Measurements from ENCODE around the gene NOS1. TPM values are rescaled to one million over a fixed set of nuclear protein-coding genes. Genes with fewer than 3 reads are reported as not detected.

NOS1 gene
- total RNA-seq, result 0.26 TPM in 2 replicates

DNA sequence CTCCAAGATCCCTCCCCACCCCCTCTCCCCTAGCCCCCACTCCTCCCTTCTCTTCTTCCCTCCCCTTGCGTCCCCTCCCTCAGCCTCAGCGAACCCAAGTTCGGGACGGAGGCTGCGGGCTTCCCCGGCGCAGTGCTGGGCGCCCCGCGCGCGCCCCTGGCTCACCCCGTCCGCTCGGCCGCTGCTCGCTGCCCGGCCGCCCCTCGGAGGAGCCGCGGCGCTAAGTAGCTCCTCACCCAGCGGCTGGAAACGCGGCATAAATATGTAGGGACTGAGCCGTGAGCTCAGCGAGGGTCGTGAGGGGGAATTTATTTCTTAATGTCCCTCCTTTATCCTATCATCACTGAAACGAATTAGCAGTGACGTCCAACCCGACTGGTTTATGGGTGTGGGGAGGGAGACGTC lies at the start of gene NOS1:
Gene NOS1, minus strand, starts transcription at position 280 of the 405 bp plus-strand sequence. CDS start 30,557 bp downstream, outside the sequence.
- DNase-seq (ENCODE audit: low read depth) (no peak), FAIRE-seq (no peak)
- peak within 1 kb of the TSS; percentile 6 for H3K4me3 ChIP-seq (ENCODE audit: low read depth, low read length)
- peaks cover 24% of the 10 kb centered on the region for H3K27me3 ChIP-seq (ENCODE audit: control insufficient read depth, insufficient read depth, low read length)
- H3K36me3 ChIP-seq (ENCODE audit: control insufficient read depth, insufficient read depth, low read length), result no peaks in the 10 kb centered on the region
- TF ChIP-seq, protein P1, sequence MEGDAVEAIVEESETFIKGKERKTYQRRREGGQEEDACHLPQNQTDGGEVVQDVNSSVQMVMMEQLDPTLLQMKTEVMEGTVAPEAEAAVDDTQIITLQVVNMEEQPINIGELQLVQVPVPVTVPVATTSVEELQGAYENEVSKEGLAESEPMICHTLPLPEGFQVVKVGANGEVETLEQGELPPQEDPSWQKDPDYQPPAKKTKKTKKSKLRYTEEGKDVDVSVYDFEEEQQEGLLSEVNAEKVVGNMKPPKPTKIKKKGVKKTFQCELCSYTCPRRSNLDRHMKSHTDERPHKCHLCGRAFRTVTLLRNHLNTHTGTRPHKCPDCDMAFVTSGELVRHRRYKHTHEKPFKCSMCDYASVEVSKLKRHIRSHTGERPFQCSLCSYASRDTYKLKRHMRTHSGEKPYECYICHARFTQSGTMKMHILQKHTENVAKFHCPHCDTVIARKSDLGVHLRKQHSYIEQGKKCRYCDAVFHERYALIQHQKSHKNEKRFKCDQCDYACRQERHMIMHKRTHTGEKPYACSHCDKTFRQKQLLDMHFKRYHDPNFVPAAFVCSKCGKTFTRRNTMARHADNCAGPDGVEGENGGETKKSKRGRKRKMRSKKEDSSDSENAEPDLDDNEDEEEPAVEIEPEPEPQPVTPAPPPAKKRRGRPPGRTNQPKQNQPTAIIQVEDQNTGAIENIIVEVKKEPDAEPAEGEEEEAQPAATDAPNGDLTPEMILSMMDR (IDR thresholded peaks at IDR 0.05; ENCODE audit: insufficient read depth, low read length, severe bottlenecking), result no peak

- FAIRE-seq, result no peak
- Histone ChIP-seq H3K4me3 (ENCODE audit: low read depth, low read length) (no peak overlapping the region), H3K36me3 (ENCODE audit: control insufficient read depth, insufficient read depth, low read length) (no peaks in the 10 kb centered on the region), H3K27me3 (ENCODE audit: control insufficient read depth, insufficient read depth, low read length) (no peaks in the 10 kb centered on the region)
- TF ChIP-seq, protein P1 (IDR thresholded peaks at IDR 0.05; ENCODE audit: insufficient read depth, low read length, severe bottlenecking), result no peak
- DNase-seq (ENCODE audit: low read depth), result no peak
Measured at GRCh38 chr12:117409286-117409685, 47.9 kb upstream of the NOS1 start.

DNA sequence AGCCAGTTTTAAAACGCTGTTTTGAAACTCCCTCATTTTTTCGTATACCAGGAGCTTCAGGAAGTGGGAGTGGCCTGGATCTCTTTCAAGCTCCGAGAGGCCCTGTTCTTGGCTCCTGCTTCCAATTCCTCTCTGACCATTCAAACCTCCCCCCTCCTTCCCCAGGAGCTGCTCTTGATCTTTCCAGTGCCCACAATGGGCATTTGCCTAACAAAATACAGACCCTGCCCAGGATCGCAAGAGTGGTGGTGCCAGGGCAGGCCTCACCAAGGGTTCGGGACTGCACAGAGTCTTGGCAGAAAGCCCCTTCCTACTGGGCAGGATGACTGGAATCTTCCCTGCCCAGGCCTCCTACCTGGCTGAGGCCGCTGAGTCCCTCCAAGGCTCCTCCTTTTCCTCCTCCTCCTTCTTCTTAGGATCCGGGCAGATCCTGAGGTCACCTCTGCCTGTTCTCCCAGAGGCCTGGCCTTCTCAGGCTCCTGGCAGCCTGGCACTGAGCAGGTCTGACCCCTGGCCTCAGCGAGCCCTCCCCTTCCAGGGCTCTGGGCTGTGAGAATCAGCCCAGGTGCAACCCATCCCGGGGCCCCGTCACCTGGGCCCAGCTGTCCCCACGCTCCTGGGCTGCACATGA lies 46.9 kb upstream of the NOS1 start:
- H3K4me3 ChIP-seq (ENCODE audit: low read depth, low read length), result no peak overlapping the region
- TF ChIP-seq, protein P1 (IDR thresholded peaks at IDR 0.05; ENCODE audit: insufficient read depth, low read length, severe bottlenecking), result no peak
- DNase-seq (ENCODE audit: low read depth) (peak; percentile 0), FAIRE-seq (no peak)
- H3K27me3 ChIP-seq (ENCODE audit: control insufficient read depth, insufficient read depth, low read length), result no peaks in the 10 kb centered on the region
- no peaks in the 10 kb centered on the region for H3K36me3 ChIP-seq (ENCODE audit: control insufficient read depth, insufficient read depth, low read length)

GRCh38 chr12:117404940-117405339 lies 43.5 kb upstream of the NOS1 start:
- Histone ChIP-seq H3K4me3 (ENCODE audit: low read depth, low read length) (no peak overlapping the region), H3K27me3 (ENCODE audit: control insufficient read depth, insufficient read depth, low read length) (no peaks in the 10 kb centered on the region), H3K36me3 (ENCODE audit: control insufficient read depth, insufficient read depth, low read length) (no peaks in the 10 kb centered on the region)
- TF ChIP-seq, protein P1 (IDR thresholded peaks at IDR 0.05; ENCODE audit: insufficient read depth, low read length, severe bottlenecking), result no peak
- DNase-seq (ENCODE audit: low read depth) (no peak), FAIRE-seq (peak; percentile 73)

DNA sequence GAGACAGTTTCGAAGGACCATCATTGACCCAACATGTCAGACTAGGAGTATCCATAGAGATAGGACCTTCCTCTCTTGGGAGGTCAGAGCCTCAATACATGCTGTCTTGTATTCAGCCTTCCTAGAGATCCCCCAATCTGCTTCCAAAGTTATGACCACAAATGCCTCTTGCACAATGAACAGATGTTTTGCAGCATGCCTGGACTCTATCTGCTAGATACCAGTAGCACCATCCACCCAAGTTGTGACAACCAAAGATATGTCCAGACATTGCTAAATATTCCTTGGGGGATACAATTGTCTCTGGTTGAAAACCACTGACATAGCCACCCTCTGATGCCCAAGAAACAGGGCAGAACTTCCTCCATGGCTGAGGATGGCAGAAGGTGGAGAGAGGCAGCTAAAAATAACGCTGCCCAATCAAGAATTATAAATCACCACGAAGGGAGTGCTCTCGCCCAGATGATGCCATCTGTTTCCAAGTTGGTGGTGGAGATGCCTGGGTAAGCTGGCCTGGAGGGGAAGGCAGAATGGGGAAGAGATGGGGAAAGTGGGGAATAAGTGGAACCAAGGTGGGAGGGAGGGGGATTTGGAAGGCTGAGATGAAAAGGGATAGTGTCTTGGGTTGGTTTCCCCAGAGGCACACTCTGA lies 42.9 kb upstream of the NOS1 start:
- Histone ChIP-seq H3K4me3 (ENCODE audit: low read depth, low read length) (no peak overlapping the region), H3K27me3 (ENCODE audit: control insufficient read depth, insufficient read depth, low read length) (no peaks in the 10 kb centered on the region), H3K36me3 (ENCODE audit: control insufficient read depth, insufficient read depth, low read length) (no peaks in the 10 kb centered on the region)
- TF ChIP-seq, protein P1 (IDR thresholded peaks at IDR 0.05; ENCODE audit: insufficient read depth, low read length, severe bottlenecking), result no peak
- FAIRE-seq (no peak), DNase-seq (ENCODE audit: low read depth) (no peak)
